ENCODE data around the gene ADCK2. TPM values are rescaled to one million over a fixed set of nuclear protein-coding genes. Genes with fewer than 3 reads are reported as not detected.

The ADCK2 gene
- total and polyA plus RNA-seq, 9 of the 15 experiments (the other 6 are each of a cell fraction or from before 2014, with no cell fraction given), result 0.08 to 14.3 (median 9.7) TPM

- no peak for TF ChIP-seq PCBP2 (IDR thresholded peaks at IDR 0.05; ENCODE audit: low read depth, low read length, poor library complexity, severe bottlenecking)
- TF ChIP-seq ZNF212 (CRISPR knock-in tag; IDR thresholded peaks at IDR 0.05), result 0 out of 2 replicates have a peak, but pooled peaks have one; percentile 8
- peak; percentile 6 for TF ChIP-seq CTCFL (IDR thresholded peaks at IDR 0.05; ENCODE audit: borderline replicate concordance, insufficient read depth, low read depth, low read length, poor library complexity, severe bottlenecking)
- no peak for TF ChIP-seq SMARCA5 (IDR thresholded peaks at IDR 0.05)
- TF ChIP-seq SETDB1 (IDR thresholded peaks at IDR 0.05; ENCODE audit: low read length), result peak; percentile 18
- TF ChIP-seq RUNX1 (IDR thresholded peaks at IDR 0.05; ENCODE audit: low read depth), result peak; percentile 57; the same call in 1 of the 2 replicates
- no peak for TF ChIP-seq POLR3A (IDR thresholded peaks at IDR 0.05; ENCODE audit: borderline replicate concordance, extremely low read depth, insufficient read depth, insufficient read length)
- TF ChIP-seq ZFP30 (CRISPR knock-in tag; IDR thresholded peaks at IDR 0.05; ENCODE audit: borderline replicate concordance), result no peak
- no peak for TF ChIP-seq ZNF518B (CRISPR knock-in tag; IDR thresholded peaks at IDR 0.05)
- no peak for TF ChIP-seq NFXL1 (CRISPR knock-in tag; IDR thresholded peaks at IDR 0.05)
- TF ChIP-seq SIX5 (IDR thresholded peaks at IDR 0.05; ENCODE audit: borderline replicate concordance in 1 of 2, insufficient read depth in 1 of 2, low read depth in 1 of 2, low read length in 2 of 2), result peak; percentile 72 to 74; a peak in 3 of 4 replicates
- TF ChIP-seq ZNF134 (CRISPR knock-in tag; conservative IDR thresholded peaks at IDR 0.05), result no peak
- no peak for TF ChIP-seq ZKSCAN3 (CRISPR knock-in tag; IDR thresholded peaks at IDR 0.05)
- no peak; a peak in 1 of 4 replicates for TF ChIP-seq TBL1XR1 (IDR thresholded peaks at IDR 0.05; ENCODE audit: low read length in 2 of 2)
- no peak; the same call in 1 of the 2 replicates for TF ChIP-seq CGGBP1 (CRISPR knock-in tag; IDR thresholded peaks at IDR 0.05)
- TF ChIP-seq SIN3B (IDR thresholded peaks at IDR 0.05; ENCODE audit: low read depth), result peak; percentile 84
- TF ChIP-seq PTBP1 (IDR thresholded peaks at IDR 0.05; ENCODE audit: low read depth, low read length), result 0 out of 2 replicates have a peak, but pooled peaks have one; percentile 13
- no peak for TF ChIP-seq ZFP1 (CRISPR knock-in tag; IDR thresholded peaks at IDR 0.05)
- TF ChIP-seq BRF2 (IDR thresholded peaks at IDR 0.05; ENCODE audit: borderline replicate concordance, insufficient read depth, insufficient read length), result no peak
- TF ChIP-seq ZFX (CRISPR knock-in tag; IDR thresholded peaks at IDR 0.05), result peak; percentile 100
- no peak for TF ChIP-seq TFAM (CRISPR knock-in tag; conservative IDR thresholded peaks at IDR 0.05)
Observed at GRCh38 chr7:140696680-140697446, 24.1 kb downstream of the ADCK2 start, which contains the start of gene NDUFB2 (continued).
